ENCODE measurements around the gene GNA12.
"Not testable (repeated sequence)": the region's sequence is repeated elsewhere in the genome, so short reads cannot be mapped to it uniquely, and the experiment has no call there.

The GNA12 gene

GRCh38 chr7:2693420-2694121 is 150.5 kb downstream of the GNA12 start:
- not testable (repeated sequence) for DNase-seq (ENCODE audit: low read depth, low spot score)

DNA sequence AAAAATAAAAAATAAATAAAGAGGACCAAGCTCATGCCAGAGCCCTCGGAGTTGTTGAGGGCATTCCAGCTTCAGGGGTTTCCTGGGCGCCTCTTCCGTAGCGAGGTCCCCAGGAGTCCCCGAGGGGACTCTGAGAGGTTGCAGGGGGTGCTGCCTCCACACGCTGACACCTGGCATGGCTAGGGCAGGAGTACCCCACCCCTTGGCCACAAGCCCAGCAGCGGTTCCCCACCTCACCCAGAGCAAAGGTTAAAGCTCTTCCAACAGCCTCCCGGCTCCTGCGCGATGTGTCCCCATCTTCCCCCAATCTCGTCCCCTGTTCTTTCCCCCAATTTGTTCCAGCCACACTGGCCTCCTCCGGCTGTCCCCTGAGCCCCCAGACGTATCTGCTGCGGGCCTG is 151.6 kb downstream of the GNA12 start:
- DNase-seq (ENCODE audit: low read depth, low spot score) = no peak

DNA sequence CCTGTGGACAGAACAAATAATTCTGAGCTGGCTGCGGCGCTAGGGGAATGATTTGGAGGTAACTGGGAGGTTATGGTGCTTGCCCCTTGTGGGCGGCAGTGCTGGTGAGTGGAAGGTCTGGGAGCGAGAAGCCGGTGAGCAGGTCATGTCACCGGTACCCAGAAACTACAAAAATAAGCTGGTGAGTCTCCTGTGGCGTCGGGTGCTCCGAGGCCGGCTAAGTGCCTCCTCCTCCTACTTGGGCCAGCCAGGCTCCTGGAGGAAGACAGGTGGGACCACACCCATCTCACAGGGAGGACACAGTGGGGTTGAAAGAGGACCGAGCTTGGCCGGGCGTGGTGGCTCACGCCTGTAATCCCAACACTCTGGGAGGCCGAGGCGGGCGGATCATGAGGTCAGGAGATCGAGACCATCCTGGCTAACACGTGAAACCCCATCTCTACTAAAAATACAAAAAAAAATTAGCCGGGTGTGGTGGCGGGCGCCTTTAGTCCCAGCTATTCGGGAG is 152.1 kb downstream of the GNA12 start:
- DNase-seq (ENCODE audit: low read depth, low spot score) = not testable (repeated sequence)

- DNase-seq (ENCODE audit: low read depth, low spot score) = no peak
Observed at GRCh38 chr7:2691011-2691707, 152.9 kb downstream of the GNA12 start.

- peak; percentile 50 for DNase-seq (ENCODE audit: low read depth, low spot score)
Observed at GRCh38 chr7:2689951-2690705, 154.0 kb downstream of the GNA12 start.

DNA sequence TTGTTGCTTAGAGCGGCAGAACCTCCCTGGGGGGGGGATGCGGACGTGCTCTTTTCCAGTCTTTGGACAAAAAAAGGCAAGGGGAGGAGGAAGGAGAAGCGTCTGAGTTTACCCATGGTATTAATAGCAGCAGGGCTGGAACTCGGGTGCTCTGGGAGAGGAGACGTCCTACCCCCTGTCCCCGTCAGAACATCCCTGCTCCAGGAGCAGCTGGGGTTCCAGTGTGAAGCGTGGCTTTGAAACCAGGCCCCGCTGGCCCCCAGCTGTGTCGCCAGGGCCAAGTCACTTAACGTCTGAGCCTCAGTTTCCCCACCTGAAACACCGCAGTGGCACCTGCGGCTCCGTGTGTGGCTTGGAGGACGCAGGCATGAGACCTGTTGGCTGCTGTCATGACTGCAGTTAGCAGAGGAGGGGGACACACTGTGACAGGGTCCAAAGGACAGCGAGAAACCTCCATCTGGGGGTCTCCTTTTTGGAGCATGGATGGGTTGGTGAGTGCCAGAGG is 154.7 kb downstream of the GNA12 start:
- DNase-seq (ENCODE audit: low read depth, low spot score) = no peak

- peak; percentile 36 for DNase-seq (ENCODE audit: low read depth, low spot score)
Observed at GRCh38 chr7:2688409-2689342, 155.4 kb downstream of the GNA12 start.

DNA sequence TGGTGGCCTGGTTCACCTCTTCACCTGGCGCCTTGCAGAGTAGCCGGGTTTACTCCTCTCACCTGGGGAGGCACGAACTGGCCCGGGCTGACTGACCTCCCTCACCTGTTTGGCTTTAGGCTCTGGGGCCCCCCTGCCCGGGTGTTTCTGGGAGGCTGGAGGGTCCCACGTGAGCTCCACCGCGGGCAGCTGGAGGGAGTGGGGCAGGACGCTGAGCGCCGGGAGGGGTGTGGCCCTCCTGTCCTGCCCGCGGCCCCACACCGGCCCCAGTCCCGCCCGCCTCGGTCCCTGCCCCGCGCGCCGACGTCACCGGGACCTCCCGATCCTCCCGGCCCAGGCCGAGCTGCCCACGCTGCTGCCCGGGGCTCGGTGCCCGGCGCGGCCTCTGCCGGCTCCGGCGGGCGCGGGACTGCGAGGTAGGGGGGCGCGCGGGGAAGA is 156.2 kb downstream of the GNA12 start, which contains the start of gene AMZ1:
AMZ1 (plus strand) TSS at position 322 of the 438 bp plus-strand sequence. CDS start 12,250 bp downstream, outside the sequence.
- peak; percentile 34 for DNase-seq (ENCODE audit: low read depth, low spot score)

- DNase-seq (ENCODE audit: low read depth, low spot score) = peak; percentile 40
Observed at GRCh38 chr7:2687338-2687869, 156.7 kb downstream of the GNA12 start.

DNA sequence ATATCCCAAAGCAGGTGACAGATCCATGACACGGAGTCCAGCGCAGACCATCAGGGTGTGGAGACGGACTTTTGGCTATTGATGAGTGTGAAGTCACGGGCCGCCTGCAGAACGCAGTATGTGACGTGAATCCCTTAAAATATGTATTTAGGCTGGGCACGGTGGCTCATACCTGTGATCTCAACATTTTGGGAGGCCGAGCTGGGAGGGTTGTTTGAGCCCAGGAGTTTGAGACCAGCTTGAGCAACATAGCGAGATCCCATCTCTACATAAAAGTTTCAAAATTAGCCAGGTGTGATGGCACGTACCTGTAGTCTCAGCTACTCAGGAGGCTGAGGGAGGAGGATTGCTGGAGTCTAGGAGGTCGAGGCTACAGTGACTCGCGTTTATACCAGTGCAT is 158.0 kb downstream of the GNA12 start:
- no peak for DNase-seq (ENCODE audit: low read depth, low spot score)

- no peak for DNase-seq (ENCODE audit: low read depth, low spot score)
Observed at GRCh38 chr7:2684501-2684900, 159.6 kb downstream of the GNA12 start.

GRCh38 chr7:2681929-2682799 is 161.9 kb downstream of the GNA12 start:
- no peak for DNase-seq (ENCODE audit: low read depth, low spot score)

DNA sequence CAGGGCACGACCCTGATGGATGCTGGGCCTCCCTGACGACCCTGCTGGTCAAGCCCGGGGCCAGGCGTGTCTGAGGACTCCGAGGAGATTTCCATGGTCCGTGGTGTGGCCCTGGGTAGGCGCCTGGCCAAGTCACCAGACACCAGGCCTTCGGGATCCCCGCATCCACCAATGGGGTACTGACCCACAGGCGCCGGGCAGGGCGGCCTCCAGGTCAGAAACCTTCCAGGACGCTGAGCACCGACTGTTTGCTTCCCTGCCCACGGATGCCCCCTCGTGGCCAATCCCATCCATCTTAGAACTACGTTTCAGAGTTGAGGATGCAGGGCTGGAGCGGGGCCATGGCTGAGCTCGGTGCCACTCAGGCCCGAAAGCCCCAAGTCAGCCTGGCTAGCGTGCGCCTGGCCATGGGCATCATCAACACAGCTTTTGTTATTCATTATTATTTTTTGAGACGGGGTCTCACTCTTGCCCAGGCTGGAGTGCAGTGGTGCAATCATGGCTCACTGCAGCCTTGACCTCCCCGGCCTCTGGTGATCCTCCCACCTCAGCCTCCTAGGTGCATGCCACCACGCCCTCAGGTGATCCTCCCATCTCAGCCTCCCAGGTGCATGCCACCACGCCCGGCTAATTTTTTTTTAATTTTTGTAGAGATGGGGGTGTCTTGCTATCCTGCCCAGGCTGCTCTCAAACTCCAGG is 163.2 kb downstream of the GNA12 start:
- DNase-seq (ENCODE audit: low read depth, low spot score) = peak; percentile 80

- no peak for DNase-seq (ENCODE audit: low read depth, low spot score)
Observed at GRCh38 chr7:2680256-2680655, 163.9 kb downstream of the GNA12 start.

DNA sequence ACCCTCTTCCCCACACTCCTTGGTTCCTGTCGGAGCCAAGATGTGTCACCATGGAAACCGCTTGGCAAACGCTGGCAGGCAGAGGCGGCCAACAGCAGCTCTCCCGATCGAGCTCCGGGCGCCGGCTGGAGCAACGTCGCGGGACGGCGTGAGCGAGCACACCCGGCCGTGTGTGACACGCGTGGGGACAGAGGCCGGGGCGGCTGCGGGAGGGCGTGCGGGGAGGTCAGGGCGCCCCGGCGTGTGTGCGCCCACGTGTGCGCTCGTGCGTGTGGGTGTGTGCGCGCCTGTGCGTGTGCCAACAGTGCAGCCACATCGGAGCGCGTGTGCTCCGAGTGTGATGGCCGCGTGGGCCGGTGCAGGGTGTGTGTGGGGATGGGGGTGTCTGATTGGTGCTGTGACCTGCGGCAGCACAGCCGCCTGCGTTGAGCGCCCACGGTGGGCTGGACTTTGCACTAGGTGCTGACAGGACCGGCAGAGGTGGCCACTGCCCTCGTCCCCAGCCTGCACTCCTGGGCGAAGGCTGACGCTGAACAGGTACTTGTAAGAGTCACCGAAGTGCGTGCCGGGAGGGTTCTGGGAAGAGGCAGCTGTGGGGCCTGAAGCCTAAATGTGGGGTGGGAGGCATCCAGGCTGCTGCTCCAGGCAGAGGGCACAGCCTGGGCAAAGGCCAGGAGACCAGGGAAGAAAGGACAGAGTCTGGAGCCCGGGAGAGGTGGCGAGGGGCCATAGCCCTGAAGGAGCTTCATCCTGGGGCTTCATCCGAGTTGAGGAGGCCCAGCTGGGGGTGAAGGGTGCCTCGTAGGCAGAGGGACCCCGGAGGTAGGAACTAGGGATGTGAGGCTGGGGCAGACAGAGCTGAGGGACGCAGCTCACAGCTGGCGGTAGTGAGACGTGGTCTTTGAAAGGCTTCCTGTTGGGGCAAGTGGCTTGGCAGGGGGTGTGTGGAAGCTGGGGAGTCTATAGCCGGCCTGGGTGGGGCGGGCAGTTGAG is 164.7 kb downstream of the GNA12 start:
- DNase-seq (ENCODE audit: low read depth, low spot score) = not testable (repeated sequence)

- DNase-seq (ENCODE audit: low read depth, low spot score) = not testable (repeated sequence)
Observed at GRCh38 chr7:2678454-2678853, 165.7 kb downstream of the GNA12 start.

Measured in astrocyte of the hippocampus (primary cell).